ENCODE measurements around the gene C3orf70.
A peak's percentile ranks its signal among the peaks of the same experiment; 100 is the strongest.

C3orf70 gene

DNA sequence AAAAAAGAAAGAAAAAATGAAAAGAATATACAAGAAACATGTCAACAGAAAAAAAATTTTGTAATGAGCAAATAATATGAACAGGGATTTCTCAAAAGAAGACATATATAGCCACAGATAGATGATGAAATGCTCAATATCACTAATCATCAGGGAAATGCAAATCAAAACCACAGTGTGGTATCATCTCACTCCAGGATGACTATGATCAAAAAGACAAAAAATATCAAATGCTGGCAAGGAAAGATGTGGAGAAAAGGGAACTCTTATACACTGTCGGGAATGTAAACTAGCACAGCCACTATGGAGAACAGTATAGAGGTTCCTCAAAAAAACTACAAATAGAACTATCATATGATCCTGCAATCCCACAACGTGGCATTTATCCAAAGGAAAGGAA lies 94.1 kb downstream of the C3orf70 start:
- no CpG with 5 or more reads among the region's 2 CpGs for WGBS (ENCODE audit: insufficient coverage)
- Histone ChIP-seq H3K36me3 (ENCODE audit: control insufficient read depth in 4 of 4, insufficient read depth in 4 of 4, low read length in 3 of 4) (peaks cover under 1 to 18% (median 4%) of the 10 kb centered on the region in 4 experiments), H3K27me3 (replicated peaks in 2 of 5; ENCODE audit: control insufficient read depth in 4 of 5, insufficient read depth in 5 of 5, low read length in 4 of 5) (no peaks in the 10 kb centered on the region), H3K4me1 (ENCODE audit: control extremely low read depth in 1 of 4, control insufficient read depth in 4 of 4, insufficient read depth in 4 of 4, low read length in 3 of 4) (peaks cover 0 to 2% (median 0%) of the 10 kb centered on the region in 4 experiments), H3K9me3 (ENCODE audit: control extremely low read depth in 1 of 5, control insufficient read depth in 4 of 5, insufficient read depth in 2 of 5, low read depth in 1 of 5, low read length in 4 of 5) (peaks cover 5 to 41% (median 9%) of the 10 kb centered on the region in 5 experiments), H3K27ac (ENCODE audit: insufficient read depth in 1 of 2, low read depth in 1 of 2, low read length in 2 of 2, poor library complexity in 1 of 2, severe bottlenecking in 2 of 2) (no peak overlapping the region), H3K4me3 (ENCODE audit: control insufficient read depth in 1 of 7, extremely low read depth in 1 of 7, insufficient read depth in 4 of 7, low read depth in 2 of 7, low read length in 6 of 7) (no peak overlapping the region)
- ChIA-PET POLR2A (no interaction called here), CTCF (no interaction called here)
- DNase-seq = no peak

DNA sequence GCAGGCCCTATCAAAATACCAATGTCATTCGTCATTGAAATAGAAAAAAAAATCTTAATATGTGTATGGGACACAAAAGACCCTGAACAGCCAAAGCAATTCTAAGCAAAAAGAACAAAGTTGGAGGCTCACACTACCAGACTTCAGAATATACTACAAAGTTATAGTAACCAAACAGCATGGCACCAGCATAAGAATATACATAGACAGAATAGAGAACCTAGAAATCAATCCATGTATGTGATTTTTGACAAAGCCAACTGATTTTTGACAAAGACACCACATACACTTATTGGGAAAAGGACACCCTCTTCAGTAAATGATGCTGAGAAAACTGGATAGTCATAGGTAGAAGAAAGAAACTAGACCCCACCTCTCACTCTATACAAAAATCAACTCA lies 95.0 kb downstream of the C3orf70 start:
- Histone ChIP-seq H3K36me3 (ENCODE audit: control insufficient read depth in 4 of 4, insufficient read depth in 4 of 4, low read length in 3 of 4) (peaks cover 6 to 28% (median 7%) of the 10 kb centered on the region in 4 experiments), H3K9me3 (ENCODE audit: control extremely low read depth in 1 of 5, control insufficient read depth in 4 of 5, insufficient read depth in 2 of 5, low read depth in 1 of 5, low read length in 4 of 5) (peaks cover 5 to 41% (median 9%) of the 10 kb centered on the region in 5 experiments), H3K27me3 (replicated peaks in 2 of 5; ENCODE audit: control insufficient read depth in 4 of 5, insufficient read depth in 5 of 5, low read length in 4 of 5) (no peaks in the 10 kb centered on the region), H3K4me1 (ENCODE audit: control extremely low read depth in 1 of 4, control insufficient read depth in 4 of 4, insufficient read depth in 4 of 4, low read length in 3 of 4) (peaks cover 0 to 2% (median 0%) of the 10 kb centered on the region in 4 experiments), H3K27ac (ENCODE audit: insufficient read depth in 1 of 2, low read depth in 1 of 2, low read length in 2 of 2, poor library complexity in 1 of 2, severe bottlenecking in 2 of 2) (no peak overlapping the region), H3K4me3 (ENCODE audit: control insufficient read depth in 1 of 7, extremely low read depth in 1 of 7, insufficient read depth in 4 of 7, low read depth in 2 of 7, low read length in 6 of 7) (no peak overlapping the region)
- WGBS (ENCODE audit: insufficient coverage) = no CpG with 5 or more reads among the region's 1 CpG
- DNase-seq = no peak
- ChIA-PET CTCF (no interaction called here), POLR2A (no interaction called here)

GRCh38 chr3:185056908-185057307 lies 96.0 kb downstream of the C3orf70 start:
- no CpG with 5 or more reads among the region's 2 CpGs for WGBS (ENCODE audit: insufficient coverage)
- Histone ChIP-seq H3K9me3 (ENCODE audit: control extremely low read depth in 1 of 5, control insufficient read depth in 4 of 5, insufficient read depth in 2 of 5, low read depth in 1 of 5, low read length in 4 of 5) (peaks cover 5 to 41% (median 9%) of the 10 kb centered on the region in 5 experiments), H3K36me3 (ENCODE audit: control insufficient read depth in 4 of 4, insufficient read depth in 4 of 4, low read length in 3 of 4) (peaks cover 6 to 37% (median 16%) of the 10 kb centered on the region in 4 experiments), H3K4me1 (ENCODE audit: control extremely low read depth in 1 of 4, control insufficient read depth in 4 of 4, insufficient read depth in 4 of 4, low read length in 3 of 4) (peaks cover 0 to 2% (median 0%) of the 10 kb centered on the region in 4 experiments), H3K4me3 (ENCODE audit: control insufficient read depth in 1 of 7, extremely low read depth in 1 of 7, insufficient read depth in 4 of 7, low read depth in 2 of 7, low read length in 6 of 7) (no peak overlapping the region), H3K27me3 (replicated peaks in 2 of 5; ENCODE audit: control insufficient read depth in 4 of 5, insufficient read depth in 5 of 5, low read length in 4 of 5) (no peaks in the 10 kb centered on the region), H3K27ac (ENCODE audit: insufficient read depth in 1 of 2, low read depth in 1 of 2, low read length in 2 of 2, poor library complexity in 1 of 2, severe bottlenecking in 2 of 2) (no peak overlapping the region)
- ChIA-PET POLR2A (no interaction called here), CTCF (no interaction called here)
- peak in 1 of 3 donors; percentile 56 for DNase-seq

- POLR2A ChIA-PET = no interaction called here
- CTCF ChIA-PET = interaction anchor here (1.3 kb wide), 1 partner anchor 10 kb away, joined by 4 read pairs; no protein-coding TSS in a partner anchor
These were observed 100.2 kb downstream of the C3orf70 start for GRCh38 chr3:185052631-185053030.

GRCh38 chr3:185051801-185052200 lies 101.1 kb downstream of the C3orf70 start:
- Histone ChIP-seq H3K9me3 (ENCODE audit: control extremely low read depth in 1 of 5, control insufficient read depth in 4 of 5, insufficient read depth in 2 of 5, low read depth in 1 of 5, low read length in 4 of 5) (peaks cover 0 to 12% (median 3%) of the 10 kb centered on the region in 5 experiments), H3K27me3 (replicated peaks in 2 of 5; ENCODE audit: control insufficient read depth in 4 of 5, insufficient read depth in 5 of 5, low read length in 4 of 5) (no peaks in the 10 kb centered on the region), H3K4me1 (ENCODE audit: control extremely low read depth in 1 of 4, control insufficient read depth in 4 of 4, insufficient read depth in 4 of 4, low read length in 3 of 4) (peaks cover 0 to 3% (median 0%) of the 10 kb centered on the region in 4 experiments), H3K36me3 (ENCODE audit: control insufficient read depth in 4 of 4, insufficient read depth in 4 of 4, low read length in 3 of 4) (peaks cover 10 to 83% (median 52%) of the 10 kb centered on the region in 4 experiments), H3K27ac (ENCODE audit: insufficient read depth in 1 of 2, low read depth in 1 of 2, low read length in 2 of 2, poor library complexity in 1 of 2, severe bottlenecking in 2 of 2) (no peak overlapping the region), H3K4me3 (ENCODE audit: control insufficient read depth in 1 of 7, extremely low read depth in 1 of 7, insufficient read depth in 4 of 7, low read depth in 2 of 7, low read length in 6 of 7) (no peak overlapping the region)
- ChIA-PET POLR2A (no interaction called here), CTCF (interaction anchor here (1.3 kb wide), 1 partner anchor 9 kb away, joined by 4 read pairs; no protein-coding TSS in a partner anchor)
- no peak for DNase-seq
- 82% methylated on average over 8 of the region's 8 CpGs for WGBS (ENCODE audit: insufficient coverage)

More at GRCh38 chr3:185052631-185053030, 100.2 kb downstream of the C3orf70 start:
- Histone ChIP-seq H3K9me3 (ENCODE audit: control extremely low read depth in 1 of 5, control insufficient read depth in 4 of 5, insufficient read depth in 2 of 5, low read depth in 1 of 5, low read length in 4 of 5) (peaks cover 0 to 15% (median 3%) of the 10 kb centered on the region in 5 experiments), H3K27ac (ENCODE audit: insufficient read depth in 1 of 2, low read depth in 1 of 2, low read length in 2 of 2, poor library complexity in 1 of 2, severe bottlenecking in 2 of 2) (no peak overlapping the region), H3K36me3 (ENCODE audit: control insufficient read depth in 4 of 4, insufficient read depth in 4 of 4, low read length in 3 of 4) (peaks cover 10 to 79% (median 51%) of the 10 kb centered on the region in 4 experiments), H3K4me1 (ENCODE audit: control extremely low read depth in 1 of 4, control insufficient read depth in 4 of 4, insufficient read depth in 4 of 4, low read length in 3 of 4) (no peaks in the 10 kb centered on the region), H3K4me3 (ENCODE audit: control insufficient read depth in 1 of 7, extremely low read depth in 1 of 7, insufficient read depth in 4 of 7, low read depth in 2 of 7, low read length in 6 of 7) (no peak overlapping the region), H3K27me3 (replicated peaks in 2 of 5; ENCODE audit: control insufficient read depth in 4 of 5, insufficient read depth in 5 of 5, low read length in 4 of 5) (no peaks in the 10 kb centered on the region)
- no peak for DNase-seq
- WGBS (ENCODE audit: insufficient coverage) = 98% methylated on average over 5 of the region's 6 CpGs

DNA sequence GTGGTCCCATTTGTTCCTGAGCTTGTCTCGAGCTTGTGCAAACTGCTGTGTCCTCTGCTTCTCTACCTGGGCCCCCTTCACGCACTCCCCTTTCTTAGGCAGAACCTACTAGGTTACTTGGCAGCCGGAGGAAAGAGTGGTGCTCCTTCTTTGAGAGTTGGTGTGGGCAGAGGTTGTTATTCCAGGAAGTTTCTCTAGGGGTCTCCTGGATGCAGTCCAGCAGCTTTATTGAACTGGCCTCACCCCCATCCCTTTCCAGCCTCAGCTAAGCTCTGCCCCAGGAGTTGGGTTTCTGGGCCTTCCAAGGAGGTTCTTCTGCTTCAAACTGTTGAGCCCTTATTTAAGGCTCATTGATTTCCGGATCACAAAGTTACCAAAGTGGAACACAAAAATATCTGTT lies 103.2 kb downstream of the C3orf70 start:
- Histone ChIP-seq H3K36me3 (ENCODE audit: control insufficient read depth in 4 of 4, insufficient read depth in 4 of 4, low read length in 3 of 4) (peaks cover 7 to 72% (median 52%) of the 10 kb centered on the region in 4 experiments), H3K4me1 (ENCODE audit: control extremely low read depth in 1 of 4, control insufficient read depth in 4 of 4, insufficient read depth in 4 of 4, low read length in 3 of 4) (peaks cover 0 to 22% (median 6%) of the 10 kb centered on the region in 4 experiments), H3K9me3 (ENCODE audit: control extremely low read depth in 1 of 5, control insufficient read depth in 4 of 5, insufficient read depth in 2 of 5, low read depth in 1 of 5, low read length in 4 of 5) (peaks cover 0 to 6% (median 0%) of the 10 kb centered on the region in 5 experiments), H3K27ac (ENCODE audit: insufficient read depth in 1 of 2, low read depth in 1 of 2, low read length in 2 of 2, poor library complexity in 1 of 2, severe bottlenecking in 2 of 2) (no peak overlapping the region), H3K4me3 (ENCODE audit: control insufficient read depth in 1 of 7, extremely low read depth in 1 of 7, insufficient read depth in 4 of 7, low read depth in 2 of 7, low read length in 6 of 7) (no peak overlapping the region), H3K27me3 (replicated peaks in 2 of 5; ENCODE audit: control insufficient read depth in 4 of 5, insufficient read depth in 5 of 5, low read length in 4 of 5) (no peaks in the 10 kb centered on the region)
- POLR2A ChIA-PET = no interaction called here
- CTCF ChIA-PET = no interaction called here
- DNase-seq = no peak
- WGBS (ENCODE audit: insufficient coverage) = 83% methylated on average over 1 of the region's 4 CpGs

- Histone ChIP-seq H3K4me1 (ENCODE audit: control extremely low read depth in 1 of 4, control insufficient read depth in 4 of 4, insufficient read depth in 4 of 4, low read length in 3 of 4) (peaks cover 0 to 23% (median 6%) of the 10 kb centered on the region in 4 experiments), H3K27ac (ENCODE audit: insufficient read depth in 1 of 2, low read depth in 1 of 2, low read length in 2 of 2, poor library complexity in 1 of 2, severe bottlenecking in 2 of 2) (no peak overlapping the region), H3K4me3 (ENCODE audit: control insufficient read depth in 1 of 7, extremely low read depth in 1 of 7, insufficient read depth in 4 of 7, low read depth in 2 of 7, low read length in 6 of 7) (no peak overlapping the region), H3K27me3 (replicated peaks in 2 of 5; ENCODE audit: control insufficient read depth in 4 of 5, insufficient read depth in 5 of 5, low read length in 4 of 5) (no peaks in the 10 kb centered on the region), H3K9me3 (ENCODE audit: control extremely low read depth in 1 of 5, control insufficient read depth in 4 of 5, insufficient read depth in 2 of 5, low read depth in 1 of 5, low read length in 4 of 5) (no peaks in the 10 kb centered on the region), H3K36me3 (ENCODE audit: control insufficient read depth in 4 of 4, insufficient read depth in 4 of 4, low read length in 3 of 4) (peaks cover 2 to 51% (median 35%) of the 10 kb centered on the region in 4 experiments)
- ChIA-PET CTCF (interaction anchor here (1.1 to 1.4 kb wide), 2 partner anchors 21 to 109 kb away, joined by 3 read pairs; no protein-coding TSS in a partner anchor), POLR2A (no interaction called here)
- DNase-seq = no peak
- 100% methylated on average over 3 of the region's 4 CpGs for WGBS (ENCODE audit: insufficient coverage)
These were observed 106.3 kb downstream of the C3orf70 start for GRCh38 chr3:185046603-185047002.

All from common myeloid progenitor, CD34-positive (primary cell).